ENCODE results near the gene RABL2B.
A peak's percentile ranks its signal among the peaks of the same experiment; 100 is the strongest.

Gene RABL2B

DNA sequence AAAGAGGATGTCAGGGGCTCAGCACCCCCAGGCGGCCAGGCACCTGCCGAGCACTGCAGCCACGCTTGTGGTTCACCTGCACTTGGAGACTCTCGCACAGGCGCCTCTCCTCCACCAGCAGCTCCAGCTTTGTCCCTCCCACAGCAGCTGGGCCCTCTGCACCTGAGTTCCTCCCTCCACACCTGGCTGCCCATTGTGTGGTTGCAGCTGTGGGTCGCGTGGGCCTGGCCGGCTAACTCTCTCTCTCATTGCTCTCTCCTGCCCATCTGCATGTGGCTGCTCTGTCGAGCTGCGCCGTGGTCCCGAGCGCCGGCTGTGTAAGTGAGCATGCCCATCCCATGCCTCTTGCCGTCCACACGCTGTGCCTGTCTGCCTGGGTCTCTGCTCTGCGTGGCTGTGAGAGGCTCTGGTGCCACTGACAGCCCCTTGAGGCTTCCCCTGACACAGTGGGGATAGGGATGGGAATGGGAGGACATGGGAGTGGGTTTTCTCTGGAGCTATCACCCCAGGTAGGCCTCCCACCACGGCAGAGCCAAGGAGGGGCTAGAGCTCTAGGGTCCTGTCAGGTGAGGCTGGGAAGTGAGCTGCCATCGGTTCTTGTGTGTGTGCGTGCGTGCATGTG is 53.9 kb downstream of the RABL2B start:
- H3K9me3 ChIP-seq (replicated peaks; ENCODE audit: insufficient read depth, low read length): no peaks in the 10 kb centered on the region
- no peaks in the 10 kb centered on the region for H3K9me2 ChIP-seq (replicated peaks; ENCODE audit: insufficient read depth, low read length)
- TF ChIP-seq EZH2 (optimal IDR thresholded peaks at IDR 0.05; ENCODE audit: low read depth, low read length) (no peak), EZH2phosphoT487 (IDR thresholded peaks at IDR 0.05; ENCODE audit: low read length) (no peak)
- TF ChIP-seq, protein P1, sequence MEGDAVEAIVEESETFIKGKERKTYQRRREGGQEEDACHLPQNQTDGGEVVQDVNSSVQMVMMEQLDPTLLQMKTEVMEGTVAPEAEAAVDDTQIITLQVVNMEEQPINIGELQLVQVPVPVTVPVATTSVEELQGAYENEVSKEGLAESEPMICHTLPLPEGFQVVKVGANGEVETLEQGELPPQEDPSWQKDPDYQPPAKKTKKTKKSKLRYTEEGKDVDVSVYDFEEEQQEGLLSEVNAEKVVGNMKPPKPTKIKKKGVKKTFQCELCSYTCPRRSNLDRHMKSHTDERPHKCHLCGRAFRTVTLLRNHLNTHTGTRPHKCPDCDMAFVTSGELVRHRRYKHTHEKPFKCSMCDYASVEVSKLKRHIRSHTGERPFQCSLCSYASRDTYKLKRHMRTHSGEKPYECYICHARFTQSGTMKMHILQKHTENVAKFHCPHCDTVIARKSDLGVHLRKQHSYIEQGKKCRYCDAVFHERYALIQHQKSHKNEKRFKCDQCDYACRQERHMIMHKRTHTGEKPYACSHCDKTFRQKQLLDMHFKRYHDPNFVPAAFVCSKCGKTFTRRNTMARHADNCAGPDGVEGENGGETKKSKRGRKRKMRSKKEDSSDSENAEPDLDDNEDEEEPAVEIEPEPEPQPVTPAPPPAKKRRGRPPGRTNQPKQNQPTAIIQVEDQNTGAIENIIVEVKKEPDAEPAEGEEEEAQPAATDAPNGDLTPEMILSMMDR (IDR thresholded peaks at IDR 0.05; ENCODE audit: low read length): peak; percentile 40
- H3K4me3 ChIP-seq (ENCODE audit: low read length): peak overlapping the region; percentile 34; the same call in 1 of the 2 replicates
- H3K4me1 ChIP-seq (ENCODE audit: low read length): peaks cover 45% of the 10 kb centered on the region
- peak overlapping the region; percentile 57; the same call in 1 of the 2 replicates for H3K27ac ChIP-seq (ENCODE audit: low read length)
- peak overlapping the region; percentile 35; the same call in 1 of the 2 replicates for H3K9ac ChIP-seq (ENCODE audit: low read length)
- peak overlapping the region; percentile 78 for H3K4me2 ChIP-seq (ENCODE audit: low read depth, low read length)
- no peaks in the 10 kb centered on the region for H3K36me3 ChIP-seq (replicated peaks; ENCODE audit: insufficient read depth, low read length)
- no peaks in the 10 kb centered on the region for H3K27me3 ChIP-seq (replicated peaks; ENCODE audit: insufficient read depth, low read length)
- peaks cover 33% of the 10 kb centered on the region for H3F3A ChIP-seq (ENCODE audit: insufficient read depth, low read length)
- DNase-seq: peak; percentile 93
- no peaks in the 10 kb centered on the region for H3K79me2 ChIP-seq (ENCODE audit: low read length)
- peak overlapping the region; percentile 7; the same call in 1 of the 2 replicates for H2AFZ ChIP-seq (ENCODE audit: low read length)
- no peaks in the 10 kb centered on the region for H4K20me1 ChIP-seq (ENCODE audit: insufficient read depth, low read length)

DNA sequence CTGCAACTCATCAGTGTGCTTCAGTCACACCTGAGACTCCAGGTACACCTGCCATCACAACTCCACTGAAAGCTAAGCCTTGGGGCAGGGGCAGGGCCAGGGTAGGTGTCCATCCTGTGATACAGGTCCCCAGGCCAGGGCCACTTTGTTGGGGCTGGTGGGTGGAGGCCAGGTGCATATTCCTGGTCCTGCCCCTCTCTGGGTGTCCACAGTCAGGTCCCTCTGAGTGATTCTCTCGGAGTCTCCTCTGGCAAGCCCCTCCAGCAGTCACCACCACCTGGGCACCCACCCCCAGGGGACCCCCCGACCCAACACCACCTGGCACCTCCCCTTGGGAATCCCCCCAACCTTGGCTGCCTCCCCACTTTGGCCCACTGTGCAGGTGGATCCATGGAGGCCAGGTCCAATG is 54.9 kb downstream of the RABL2B start:
- H3K9ac ChIP-seq (ENCODE audit: low read length): peak overlapping the region; percentile 17; the same call in 1 of the 2 replicates
- no peaks in the 10 kb centered on the region for H4K20me1 ChIP-seq (ENCODE audit: insufficient read depth, low read length)
- H3K79me2 ChIP-seq (ENCODE audit: low read length): no peaks in the 10 kb centered on the region
- DNase-seq: no peak
- TF ChIP-seq, protein P1 (IDR thresholded peaks at IDR 0.05; ENCODE audit: low read length): no peak
- no peak for TF ChIP-seq EZH2phosphoT487 (IDR thresholded peaks at IDR 0.05; ENCODE audit: low read length)
- no peak for TF ChIP-seq EZH2 (optimal IDR thresholded peaks at IDR 0.05; ENCODE audit: low read depth, low read length)
- H3K4me1 ChIP-seq (ENCODE audit: low read length): peaks cover 35% of the 10 kb centered on the region
- H3K9me3 ChIP-seq (replicated peaks; ENCODE audit: insufficient read depth, low read length): no peaks in the 10 kb centered on the region
- peak overlapping the region; percentile 19; the same call in 1 of the 2 replicates for H3K4me2 ChIP-seq (ENCODE audit: low read depth, low read length)
- H2AFZ ChIP-seq (ENCODE audit: low read length): no peak overlapping the region
- no peak overlapping the region for H3K4me3 ChIP-seq (ENCODE audit: low read length)
- H3K27me3 ChIP-seq (replicated peaks; ENCODE audit: insufficient read depth, low read length): no peaks in the 10 kb centered on the region
- no peaks in the 10 kb centered on the region for H3K36me3 ChIP-seq (replicated peaks; ENCODE audit: insufficient read depth, low read length)
- no peaks in the 10 kb centered on the region for H3K9me2 ChIP-seq (replicated peaks; ENCODE audit: insufficient read depth, low read length)
- peaks cover 27% of the 10 kb centered on the region for H3F3A ChIP-seq (ENCODE audit: insufficient read depth, low read length)
- peak overlapping the region; percentile 57; the same call in 1 of the 2 replicates for H3K27ac ChIP-seq (ENCODE audit: low read length)

DNA sequence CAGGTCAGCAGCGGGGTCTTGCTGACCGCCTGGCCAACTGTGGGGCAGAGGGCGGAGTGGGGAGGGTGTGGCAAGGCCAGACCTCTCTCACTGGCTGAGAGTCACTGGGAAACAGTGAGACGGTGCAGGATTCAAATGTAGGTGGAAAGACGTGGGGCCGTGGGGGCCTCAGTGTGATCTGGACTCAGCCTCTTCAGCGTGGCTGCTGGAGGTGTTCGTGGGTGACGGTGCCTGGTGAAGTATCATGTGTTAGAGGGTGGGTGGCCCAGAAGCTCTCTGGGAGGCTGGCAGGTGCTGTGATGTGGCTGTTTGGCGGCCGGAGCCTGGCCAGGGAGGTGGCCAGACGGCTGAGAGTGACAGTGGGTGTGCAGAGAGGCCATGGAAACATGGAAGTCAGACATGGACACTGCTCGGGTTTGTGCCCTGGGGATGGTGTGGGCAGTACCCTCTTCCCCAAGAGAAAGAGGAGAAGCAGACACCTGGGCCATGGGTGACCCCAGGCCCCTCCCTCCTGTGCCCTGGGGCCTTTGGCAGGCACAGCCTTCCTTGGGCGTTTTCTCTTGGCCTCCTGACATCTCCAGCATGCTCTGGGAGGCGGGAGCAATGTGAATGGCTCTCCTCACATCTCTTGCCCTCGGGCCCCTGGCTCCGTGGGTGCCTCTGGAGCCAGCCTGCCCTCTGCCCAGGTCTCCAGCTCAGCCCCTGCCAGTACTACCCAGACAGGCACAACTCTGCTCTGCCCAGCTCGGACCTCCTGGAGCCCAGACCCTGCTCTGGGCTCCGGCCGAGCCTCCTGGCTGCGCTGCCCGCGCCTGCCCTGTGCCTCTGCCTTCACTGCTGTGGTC is 55.5 kb downstream of the RABL2B start:
- H3K79me2 ChIP-seq (ENCODE audit: low read length): no peaks in the 10 kb centered on the region
- H3K9me2 ChIP-seq (replicated peaks; ENCODE audit: insufficient read depth, low read length): no peaks in the 10 kb centered on the region
- TF ChIP-seq EZH2phosphoT487 (IDR thresholded peaks at IDR 0.05; ENCODE audit: low read length): no peak
- no peak for TF ChIP-seq EZH2 (optimal IDR thresholded peaks at IDR 0.05; ENCODE audit: low read depth, low read length)
- TF ChIP-seq, protein P1 (IDR thresholded peaks at IDR 0.05; ENCODE audit: low read length): no peak
- no peaks in the 10 kb centered on the region for H3K9me3 ChIP-seq (replicated peaks; ENCODE audit: insufficient read depth, low read length)
- peaks cover 34% of the 10 kb centered on the region for H3K4me1 ChIP-seq (ENCODE audit: low read length)
- no peak for DNase-seq
- H3K4me3 ChIP-seq (ENCODE audit: low read length): no peak overlapping the region
- no peak overlapping the region for H2AFZ ChIP-seq (ENCODE audit: low read length)
- H3K4me2 ChIP-seq (ENCODE audit: low read depth, low read length): no peak overlapping the region
- no peaks in the 10 kb centered on the region for H3K36me3 ChIP-seq (replicated peaks; ENCODE audit: insufficient read depth, low read length)
- no peak overlapping the region for H3K9ac ChIP-seq (ENCODE audit: low read length)
- H3F3A ChIP-seq (ENCODE audit: insufficient read depth, low read length): peaks cover 21% of the 10 kb centered on the region
- H3K27ac ChIP-seq (ENCODE audit: low read length): no peak overlapping the region
- H3K27me3 ChIP-seq (replicated peaks; ENCODE audit: insufficient read depth, low read length): no peaks in the 10 kb centered on the region
- H4K20me1 ChIP-seq (ENCODE audit: insufficient read depth, low read length): no peaks in the 10 kb centered on the region
